PC-3 (cell line): ENCODE results near the gene TAF1B. TPM values are rescaled to one million over a fixed set of nuclear protein-coding genes. Genes with fewer than 3 reads are reported as not detected.

ENCODE experiments used
- total RNA-seq: library from RNA; depleted of rRNA; stranded (reverse); fragments of >200 nt; gene quantifications from 2 replicates; pipeline ENCODE4 v1.2.3, GENCODE V29; 2014; rRNA removed

Gene TAF1B
- total RNA-seq, 1 experiment from 2014 or later = 39.5 TPM

Other genes with a start within 250 kb of the TAF1B start
- gene YWHAQ, start 212.5 kb upstream of the TAF1B start, total RNA-seq = 354 and 377 TPM in 2 replicates
- gene GRHL1, start 108.2 kb downstream of the TAF1B start, total RNA-seq = 9.3 and 10.3 TPM in 2 replicates
- 13.4 and 14.0 TPM in 2 replicates for gene KLF11, start 200.1 kb downstream of the TAF1B start, total RNA-seq
- 0.12 and 0.15 TPM in 2 replicates for gene CYS1, start 236.9 kb downstream of the TAF1B start, total RNA-seq